ENCODE measurements around the gene PDLIM7. TPM values are rescaled to one million over a fixed set of nuclear protein-coding genes. Genes with fewer than 3 reads are reported as not detected.

PDLIM7 gene
- total RNA-seq (100 to 1,000 TPM in 1 of 9 donors, 10 to 100 TPM in 8; 36.3 to 124 (median 49.4) TPM), polyA plus RNA-seq (10 to 100 TPM; 89.9 to 95.1 TPM)
- long read RNA-seq, donor 1, partial matches to known transcripts, result 8 of 23 reads
- long read RNA-seq, donor 1, other reads (novel, unspliced or antisense), result 11 of 23 reads
- long read RNA-seq, donor 2, transcript PDLIM7-202 (13 exons, 1,689 nt), result major isoform, 117 of 188 reads
- long read RNA-seq, donor 2, partial matches to known transcripts, result 41 of 188 reads
- long read RNA-seq, donor 2, other reads (novel, unspliced or antisense), result 27 of 188 reads
- long read RNA-seq, donor 3, transcript PDLIM7-201 (8 exons, 977 nt), result major isoform, 5 of 60 reads
- long read RNA-seq, donor 3, transcript PDLIM7-202 (13 exons, 1,689 nt), result major isoform, 5 of 60 reads
- long read RNA-seq, donor 3, partial matches to known transcripts, result 21 of 60 reads
- long read RNA-seq, donor 3, other reads (novel, unspliced or antisense), result 29 of 60 reads

GRCh38 chr5:177497292-177498012 lies at the start of gene PDLIM7:
TSS of gene PDLIM7 (minus strand) at chr5:177497604. CDS start at chr5:177496512, 1,092 bp downstream.
- DNase-seq (peak; percentile 95 to 98 (median 97)), ATAC-seq (peak; percentile 80 to 87 (median 84))
- peaks cover 0 to 22% (median 7%) of the 10 kb centered on the region in 9 donors for H3K36me3 ChIP-seq
- intact Hi-C loops (cut with DNase I), result loop anchor here in 7 of 10 donors (1.0 to 5.0 kb wide), 7 partner anchors 19 to 105 kb away; partner anchors contain the start of gene GRK6 (in 1 of the 7)
- H3K27ac ChIP-seq, result peak within 1 kb of the TSS; percentile 73 to 98 (median 95)
- peaks cover 8 to 74% (median 59%) of the 10 kb centered on the region in 12 donors for H3K4me1 ChIP-seq
- H3K27me3 ChIP-seq, result no peaks in the 10 kb centered on the region
- H3K9me3 ChIP-seq, result no peaks in the 10 kb centered on the region
- TF ChIP-seq, protein P1, sequence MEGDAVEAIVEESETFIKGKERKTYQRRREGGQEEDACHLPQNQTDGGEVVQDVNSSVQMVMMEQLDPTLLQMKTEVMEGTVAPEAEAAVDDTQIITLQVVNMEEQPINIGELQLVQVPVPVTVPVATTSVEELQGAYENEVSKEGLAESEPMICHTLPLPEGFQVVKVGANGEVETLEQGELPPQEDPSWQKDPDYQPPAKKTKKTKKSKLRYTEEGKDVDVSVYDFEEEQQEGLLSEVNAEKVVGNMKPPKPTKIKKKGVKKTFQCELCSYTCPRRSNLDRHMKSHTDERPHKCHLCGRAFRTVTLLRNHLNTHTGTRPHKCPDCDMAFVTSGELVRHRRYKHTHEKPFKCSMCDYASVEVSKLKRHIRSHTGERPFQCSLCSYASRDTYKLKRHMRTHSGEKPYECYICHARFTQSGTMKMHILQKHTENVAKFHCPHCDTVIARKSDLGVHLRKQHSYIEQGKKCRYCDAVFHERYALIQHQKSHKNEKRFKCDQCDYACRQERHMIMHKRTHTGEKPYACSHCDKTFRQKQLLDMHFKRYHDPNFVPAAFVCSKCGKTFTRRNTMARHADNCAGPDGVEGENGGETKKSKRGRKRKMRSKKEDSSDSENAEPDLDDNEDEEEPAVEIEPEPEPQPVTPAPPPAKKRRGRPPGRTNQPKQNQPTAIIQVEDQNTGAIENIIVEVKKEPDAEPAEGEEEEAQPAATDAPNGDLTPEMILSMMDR (IDR thresholded peaks at IDR 0.05), result peak in 5 of 12 donors; percentile 14 to 39 (median 17)
- peak; percentile 77 to 98 for TF ChIP-seq POLR2A (IDR thresholded peaks at IDR 0.05)
- peak within 1 kb of the TSS; percentile 68 to 96 (median 78) for H3K4me3 ChIP-seq
- 0 to 1% (median 1%) methylated on average over 15 to 73 of the region's 73 CpGs for WGBS, 4 donors

DNA sequence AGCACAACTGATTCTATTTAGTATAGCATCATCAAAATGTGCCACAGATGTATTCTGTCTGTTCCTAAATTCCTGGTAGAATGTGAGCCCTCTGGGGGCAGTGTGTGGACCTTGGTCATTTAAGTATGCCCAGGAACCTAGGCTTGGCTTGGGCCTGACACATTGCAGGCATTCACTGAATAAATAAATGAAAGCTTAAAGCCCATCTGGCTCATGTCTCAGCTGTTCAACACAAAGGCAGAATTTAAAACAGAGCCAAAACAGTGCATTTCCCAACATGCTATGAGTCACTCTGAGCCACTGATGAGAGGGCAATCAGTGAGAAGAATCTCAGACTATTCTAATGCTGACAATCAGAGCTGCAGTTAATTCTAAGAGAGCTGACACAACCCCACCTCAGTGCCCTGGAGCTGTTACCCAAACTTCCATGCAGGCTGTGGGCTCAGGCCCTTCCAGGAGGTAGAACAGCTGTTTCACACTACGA lies 48.9 kb upstream of the PDLIM7 start:
- ATAC-seq (peak; percentile 38 to 85 (median 78)), DNase-seq (peak in 2 of 5 donors; percentile 69 to 72)
- Histone ChIP-seq H3K27me3 (no peaks in the 10 kb centered on the region), H3K4me1 (peaks cover 9 to 78% (median 61%) of the 10 kb centered on the region in 12 donors), H3K27ac (peak overlapping the region in 11 of 12 donors; percentile 27 to 85 (median 71)), H3K4me3 (no peak overlapping the region), H3K36me3 (peaks cover 0 to 24% (median 8%) of the 10 kb centered on the region in 9 donors), H3K9me3 (no peaks in the 10 kb centered on the region)
- WGBS, 4 donors, result 63 to 88% (median 79%) methylated on average over 1 of the region's 1 CpG
- TF ChIP-seq POLR2A (IDR thresholded peaks at IDR 0.05), result no peak
- TF ChIP-seq, protein P1 (IDR thresholded peaks at IDR 0.05), result no peak
- intact Hi-C loops (cut with DNase I), result loop anchor here in 1 of 10 donors (10.0 kb wide), 1 partner anchor 49 kb away; the partner anchor contains the start of gene TMED9

DNA sequence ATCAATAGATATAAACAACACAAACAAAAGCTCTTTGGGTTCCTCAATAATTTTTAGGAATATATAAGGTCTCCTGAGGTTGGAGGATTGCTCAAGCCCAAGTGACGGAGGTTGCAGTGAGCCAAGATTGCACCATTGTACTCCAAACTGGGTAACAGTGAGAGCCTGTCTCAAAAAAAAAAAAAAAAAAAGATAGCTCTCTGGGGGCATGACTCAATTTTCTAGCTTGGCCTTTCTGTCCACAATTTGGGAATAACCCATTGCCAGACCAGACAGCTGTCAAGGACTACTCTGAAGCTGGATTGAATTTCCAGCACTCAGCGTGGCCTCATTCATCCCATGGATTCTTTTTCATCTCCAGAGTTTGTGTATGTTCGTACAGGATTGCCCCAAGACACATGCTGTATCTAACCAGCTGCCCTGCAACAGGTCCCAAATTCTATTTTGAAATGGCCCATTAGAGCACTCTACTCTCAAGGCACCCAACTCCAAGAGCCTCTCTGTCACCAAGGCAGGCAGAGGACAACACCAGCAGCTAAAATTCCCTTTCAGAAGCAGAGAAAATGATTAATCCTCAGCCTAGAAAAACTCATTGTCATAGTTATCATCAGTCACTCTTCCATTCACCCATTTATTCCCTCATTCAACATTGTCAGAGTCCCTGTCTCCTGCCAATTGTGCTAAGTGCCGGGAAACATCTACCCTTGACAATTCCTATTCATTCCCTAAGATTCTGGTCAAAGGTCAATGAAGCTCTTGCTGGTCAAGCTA lies 48.3 kb upstream of the PDLIM7 start:
- no peak overlapping the region for H3K4me3 ChIP-seq
- peaks cover 9 to 76% (median 61%) of the 10 kb centered on the region in 12 donors for H3K4me1 ChIP-seq
- intact Hi-C loops (cut with DNase I), result loop anchor here in 1 of 10 donors (10.0 kb wide), 1 partner anchor 49 kb away; the partner anchor contains the start of gene TMED9
- TF ChIP-seq, protein P1 (IDR thresholded peaks at IDR 0.05), result no peak
- TF ChIP-seq POLR2A (IDR thresholded peaks at IDR 0.05), result no peak
- DNase-seq (peak in 4 of 5 donors; percentile 61 to 75 (median 66)), ATAC-seq (peak; percentile 74 to 85 (median 82))
- peaks cover 0 to 17% (median 3%) of the 10 kb centered on the region in 9 donors for H3K36me3 ChIP-seq
- 45 to 76% (median 51%) methylated on average over 4 of the region's 4 CpGs for WGBS, 4 donors
- H3K27me3 ChIP-seq, result no peaks in the 10 kb centered on the region
- H3K9me3 ChIP-seq, result no peaks in the 10 kb centered on the region
- H3K27ac ChIP-seq, result peak overlapping the region in 11 of 12 donors; percentile 27 to 85 (median 71)

Measured in heart left ventricle (tissue), 16 donors.